OCI-LY3 (cell line): ENCODE results near the gene WDR86.

Experiments
- EZH2phosphoT487 ChIP-seq: fragments of 200-600 bp; shearing (Covaris generic); IDR thresholded peaks from 2 replicates; pipeline ENCODE4 v1.6.1; 2018; ENCODE audit warnings: antibody characterized with exemption, mixed run types, low read depth
- TF ChIP-seq, protein P1 (sequence below): fragments of 200-600, 300-600 bp; sonication (generic); IDR thresholded peaks from 2 replicates; pipeline ENCODE4 v1.5.1; 2014; ENCODE audit warnings: antibody characterized with exemption, low read length, low read depth

DNA sequence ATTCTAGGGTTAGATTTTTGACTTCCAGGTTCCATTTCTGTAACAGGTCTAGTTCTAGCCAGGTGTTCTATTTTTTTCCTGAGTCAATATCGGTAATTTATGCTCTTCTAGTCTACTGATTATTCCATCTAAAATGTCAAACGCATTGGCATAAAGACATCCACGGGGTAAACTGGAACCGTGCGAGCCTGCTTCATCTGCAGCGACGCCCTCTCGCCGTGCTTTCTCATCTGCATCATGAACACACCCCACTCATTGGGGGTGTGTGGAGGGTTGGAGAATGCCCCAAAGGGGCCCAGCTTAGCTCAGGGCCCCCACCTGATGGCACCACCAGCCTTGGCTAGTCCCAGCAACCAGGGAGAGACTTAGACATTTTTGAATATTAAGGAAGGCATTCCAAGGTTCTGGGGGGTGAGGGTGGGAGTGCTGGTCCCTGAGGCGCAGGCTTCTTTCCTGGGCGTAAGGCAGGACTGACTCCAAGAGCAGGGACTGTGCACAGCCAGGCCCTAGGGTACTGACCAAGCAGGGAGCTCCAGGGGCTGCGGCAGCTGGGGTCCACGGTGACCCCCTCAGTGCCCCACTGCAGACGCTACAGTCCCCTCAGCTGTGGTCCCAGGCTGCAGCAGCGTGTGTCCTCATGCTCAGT lies 43.0 kb upstream of the WDR86 start:
- TF ChIP-seq, protein P1, sequence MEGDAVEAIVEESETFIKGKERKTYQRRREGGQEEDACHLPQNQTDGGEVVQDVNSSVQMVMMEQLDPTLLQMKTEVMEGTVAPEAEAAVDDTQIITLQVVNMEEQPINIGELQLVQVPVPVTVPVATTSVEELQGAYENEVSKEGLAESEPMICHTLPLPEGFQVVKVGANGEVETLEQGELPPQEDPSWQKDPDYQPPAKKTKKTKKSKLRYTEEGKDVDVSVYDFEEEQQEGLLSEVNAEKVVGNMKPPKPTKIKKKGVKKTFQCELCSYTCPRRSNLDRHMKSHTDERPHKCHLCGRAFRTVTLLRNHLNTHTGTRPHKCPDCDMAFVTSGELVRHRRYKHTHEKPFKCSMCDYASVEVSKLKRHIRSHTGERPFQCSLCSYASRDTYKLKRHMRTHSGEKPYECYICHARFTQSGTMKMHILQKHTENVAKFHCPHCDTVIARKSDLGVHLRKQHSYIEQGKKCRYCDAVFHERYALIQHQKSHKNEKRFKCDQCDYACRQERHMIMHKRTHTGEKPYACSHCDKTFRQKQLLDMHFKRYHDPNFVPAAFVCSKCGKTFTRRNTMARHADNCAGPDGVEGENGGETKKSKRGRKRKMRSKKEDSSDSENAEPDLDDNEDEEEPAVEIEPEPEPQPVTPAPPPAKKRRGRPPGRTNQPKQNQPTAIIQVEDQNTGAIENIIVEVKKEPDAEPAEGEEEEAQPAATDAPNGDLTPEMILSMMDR, result no peak
- TF ChIP-seq EZH2phosphoT487, result no peak
